ENCODE measurements around the gene TMEM81.

Gene TMEM81

GRCh38 chr1:205077158-205077933 is 6.9 kb downstream of the TMEM81 start:
- no peak for DNase-seq (ENCODE audit: low read depth in 2 of 2, low spot score in 1 of 2)

- DNase-seq (ENCODE audit: low read depth in 2 of 2, low spot score in 1 of 2) = no peak
These were observed 8.0 kb downstream of the TMEM81 start for GRCh38 chr1:205076245-205076761.

- no peak for DNase-seq (ENCODE audit: low read depth in 2 of 2, low spot score in 1 of 2)
These were observed 8.6 kb downstream of the TMEM81 start for GRCh38 chr1:205075642-205076155.

- DNase-seq (ENCODE audit: low read depth in 2 of 2, low spot score in 1 of 2) = no peak
These were observed 9.7 kb downstream of the TMEM81 start for GRCh38 chr1:205074513-205074912.

GRCh38 chr1:205074084-205074483 is 10.2 kb downstream of the TMEM81 start:
- DNase-seq (ENCODE audit: low read depth in 2 of 2, low spot score in 1 of 2) = no peak

- no peak for DNase-seq (ENCODE audit: low read depth in 2 of 2, low spot score in 1 of 2)
These were observed 10.7 kb downstream of the TMEM81 start for GRCh38 chr1:205073511-205073910.

- DNase-seq (ENCODE audit: low read depth in 2 of 2, low spot score in 1 of 2) = no peak
These were observed 11.4 kb downstream of the TMEM81 start for GRCh38 chr1:205072881-205073280.

- no peak for DNase-seq (ENCODE audit: low read depth in 2 of 2, low spot score in 1 of 2)
These were observed 12.0 kb downstream of the TMEM81 start for GRCh38 chr1:205072286-205072685.

- DNase-seq (ENCODE audit: low read depth in 2 of 2, low spot score in 1 of 2) = no peak
These were observed 12.5 kb downstream of the TMEM81 start for GRCh38 chr1:205071801-205072200.

- no peak for DNase-seq (ENCODE audit: low read depth in 2 of 2, low spot score in 1 of 2)
These were observed 13.2 kb downstream of the TMEM81 start for GRCh38 chr1:205071028-205071409.

- no peak for DNase-seq (ENCODE audit: low read depth in 2 of 2, low spot score in 1 of 2)
These were observed 14.7 kb downstream of the TMEM81 start for GRCh38 chr1:205069371-205070125.

GRCh38 chr1:205068457-205069040 is 15.7 kb downstream of the TMEM81 start:
- no peak for DNase-seq (ENCODE audit: low read depth in 2 of 2, low spot score in 1 of 2)

GRCh38 chr1:205068001-205068400 is 16.3 kb downstream of the TMEM81 start:
- no peak for DNase-seq (ENCODE audit: low read depth in 2 of 2, low spot score in 1 of 2)

- no peak for DNase-seq (ENCODE audit: low read depth in 2 of 2, low spot score in 1 of 2)
These were observed 17.2 kb downstream of the TMEM81 start for GRCh38 chr1:205067031-205067430.

- no peak for DNase-seq (ENCODE audit: low read depth in 2 of 2, low spot score in 1 of 2)
These were observed 18.0 kb downstream of the TMEM81 start for GRCh38 chr1:205066141-205066818.

- DNase-seq (ENCODE audit: low read depth in 2 of 2, low spot score in 1 of 2) = no peak
These were observed 18.6 kb downstream of the TMEM81 start for GRCh38 chr1:205065666-205066065.

- DNase-seq (ENCODE audit: low read depth in 2 of 2, low spot score in 1 of 2) = no peak
These were observed 19.4 kb downstream of the TMEM81 start for GRCh38 chr1:205064741-205065316.

GRCh38 chr1:205064301-205064700 is 20.0 kb downstream of the TMEM81 start:
- DNase-seq (ENCODE audit: low read depth in 2 of 2, low spot score in 1 of 2) = no peak

- DNase-seq (ENCODE audit: low read depth in 2 of 2, low spot score in 1 of 2) = no peak
These were observed 21.4 kb downstream of the TMEM81 start for GRCh38 chr1:205062895-205063294.

GRCh38 chr1:205062319-205062718 is 21.9 kb downstream of the TMEM81 start:
- no peak for DNase-seq (ENCODE audit: low read depth in 2 of 2, low spot score in 1 of 2)

- peak; percentile 13 to 27 for DNase-seq (ENCODE audit: low read depth in 2 of 2, low spot score in 1 of 2)
These were observed 22.6 kb downstream of the TMEM81 start for GRCh38 chr1:205061665-205062069.

Data from stimulated activated CD8-positive, alpha-beta memory T cell treated with anti-CD3 and anti-CD28 coated beads, Interleukin-4, amount 100 ng/mL, for 4 hours (primary cell).